ENCODE measurements around the gene UPB1. TPM values are rescaled to one million over a fixed set of nuclear protein-coding genes. Genes with fewer than 3 reads are reported as not detected.

The UPB1 gene
- total RNA-seq, 4 donors from 2014 or later, result 0.51 to 2.4 (median 1.6) TPM

DNA sequence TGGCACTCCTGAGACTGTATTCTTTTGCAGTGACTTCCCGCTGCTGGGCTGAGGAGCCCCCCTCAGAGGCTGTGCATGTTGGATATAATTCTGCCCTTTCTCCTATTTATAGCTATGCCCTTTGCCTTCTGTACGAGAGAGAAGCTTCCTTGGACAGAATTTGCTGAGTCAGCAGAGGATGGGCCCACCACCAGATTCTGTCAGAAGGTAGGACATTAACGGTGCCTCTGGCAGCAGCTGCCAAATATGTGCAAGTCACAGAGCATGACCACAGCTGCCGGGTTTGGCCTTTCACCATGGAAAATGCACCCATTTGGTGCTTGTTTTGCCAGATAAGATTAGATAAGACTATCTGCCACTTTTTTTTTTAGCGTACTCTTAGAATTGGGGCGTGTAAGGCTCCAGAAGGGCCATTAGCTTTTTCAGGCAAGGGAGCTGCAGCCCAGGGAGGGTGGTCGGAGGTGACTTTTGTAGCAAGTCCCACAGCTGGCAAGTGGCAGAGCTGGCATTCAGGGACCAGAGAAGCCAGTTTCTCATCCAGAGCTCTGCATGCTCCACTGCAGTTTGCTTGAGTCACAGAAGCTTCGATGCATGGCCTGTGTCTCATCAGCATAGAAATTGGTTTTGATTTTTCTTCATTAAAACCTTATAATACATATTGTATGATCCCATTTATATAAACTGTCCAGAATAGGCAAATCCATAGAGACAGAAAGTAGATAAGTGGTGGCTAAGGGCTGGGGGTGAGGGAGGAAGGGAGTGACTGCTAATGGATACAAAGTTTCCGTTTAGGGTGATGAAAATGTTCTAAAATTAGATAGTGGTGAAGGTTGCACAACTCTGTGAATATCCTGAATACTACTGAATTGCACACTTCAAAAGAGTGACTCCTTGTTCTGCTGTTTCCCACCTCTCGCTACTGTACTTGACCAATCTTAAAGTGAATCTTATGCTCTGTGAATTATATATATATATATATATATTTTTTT, 15.8 kb downstream of the UPB1 start:
- 63% methylated on average over 9 of the region's 10 CpGs for WGBS
- Histone ChIP-seq H3K27me3 (peaks cover 4% of the 10 kb centered on the region), H3K4me3 (no peak overlapping the region), H3K9me3 (no peaks in the 10 kb centered on the region), H3K27ac (no peak overlapping the region), H3K4me1 (peaks cover 20% of the 10 kb centered on the region), H3K36me3 (no peaks in the 10 kb centered on the region)
- no peak for TF ChIP-seq POLR2AphosphoS5 (IDR thresholded peaks at IDR 0.05)
- no peak for TF ChIP-seq POLR2A (IDR thresholded peaks at IDR 0.05)
- DNase-seq (ENCODE audit: low spot score in 2 of 2), result no peak

DNA sequence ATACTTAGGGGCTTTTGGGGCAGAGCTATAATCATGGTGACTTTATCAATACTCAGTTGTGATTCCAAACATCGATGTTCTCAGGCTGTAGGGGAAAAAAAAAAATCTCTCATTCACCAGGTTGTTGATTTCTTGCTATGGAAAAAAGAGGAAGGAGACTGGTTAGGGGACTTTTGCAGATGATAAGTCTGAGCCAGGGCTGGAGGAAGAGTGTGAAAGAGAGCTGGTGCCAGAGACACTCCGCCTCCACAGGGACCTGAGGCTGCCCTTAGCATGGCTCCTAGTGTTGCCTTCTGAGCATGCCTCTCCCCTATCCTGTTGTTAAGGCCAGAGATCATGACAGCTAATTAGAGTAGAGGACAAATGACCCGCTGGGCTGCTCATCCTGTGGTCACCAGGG, 16.9 kb downstream of the UPB1 start:
- 58% methylated on average over 3 of the region's 3 CpGs for WGBS
- no peak overlapping the region for H3K4me3 ChIP-seq
- no peak overlapping the region for H3K27ac ChIP-seq
- no peak for DNase-seq (ENCODE audit: low spot score in 2 of 2)
- no peaks in the 10 kb centered on the region for H3K36me3 ChIP-seq
- peaks cover 24% of the 10 kb centered on the region for H3K4me1 ChIP-seq
- H3K9me3 ChIP-seq, result no peaks in the 10 kb centered on the region
- H3K27me3 ChIP-seq, result peaks cover 4% of the 10 kb centered on the region
- TF ChIP-seq EP300 (IDR thresholded peaks at IDR 0.05), result no peak
- no peak for TF ChIP-seq POLR2A (IDR thresholded peaks at IDR 0.05)
- TF ChIP-seq, protein P1, sequence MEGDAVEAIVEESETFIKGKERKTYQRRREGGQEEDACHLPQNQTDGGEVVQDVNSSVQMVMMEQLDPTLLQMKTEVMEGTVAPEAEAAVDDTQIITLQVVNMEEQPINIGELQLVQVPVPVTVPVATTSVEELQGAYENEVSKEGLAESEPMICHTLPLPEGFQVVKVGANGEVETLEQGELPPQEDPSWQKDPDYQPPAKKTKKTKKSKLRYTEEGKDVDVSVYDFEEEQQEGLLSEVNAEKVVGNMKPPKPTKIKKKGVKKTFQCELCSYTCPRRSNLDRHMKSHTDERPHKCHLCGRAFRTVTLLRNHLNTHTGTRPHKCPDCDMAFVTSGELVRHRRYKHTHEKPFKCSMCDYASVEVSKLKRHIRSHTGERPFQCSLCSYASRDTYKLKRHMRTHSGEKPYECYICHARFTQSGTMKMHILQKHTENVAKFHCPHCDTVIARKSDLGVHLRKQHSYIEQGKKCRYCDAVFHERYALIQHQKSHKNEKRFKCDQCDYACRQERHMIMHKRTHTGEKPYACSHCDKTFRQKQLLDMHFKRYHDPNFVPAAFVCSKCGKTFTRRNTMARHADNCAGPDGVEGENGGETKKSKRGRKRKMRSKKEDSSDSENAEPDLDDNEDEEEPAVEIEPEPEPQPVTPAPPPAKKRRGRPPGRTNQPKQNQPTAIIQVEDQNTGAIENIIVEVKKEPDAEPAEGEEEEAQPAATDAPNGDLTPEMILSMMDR (IDR thresholded peaks at IDR 0.05), result no peak
- no peak for TF ChIP-seq POLR2AphosphoS5 (IDR thresholded peaks at IDR 0.05)

DNA sequence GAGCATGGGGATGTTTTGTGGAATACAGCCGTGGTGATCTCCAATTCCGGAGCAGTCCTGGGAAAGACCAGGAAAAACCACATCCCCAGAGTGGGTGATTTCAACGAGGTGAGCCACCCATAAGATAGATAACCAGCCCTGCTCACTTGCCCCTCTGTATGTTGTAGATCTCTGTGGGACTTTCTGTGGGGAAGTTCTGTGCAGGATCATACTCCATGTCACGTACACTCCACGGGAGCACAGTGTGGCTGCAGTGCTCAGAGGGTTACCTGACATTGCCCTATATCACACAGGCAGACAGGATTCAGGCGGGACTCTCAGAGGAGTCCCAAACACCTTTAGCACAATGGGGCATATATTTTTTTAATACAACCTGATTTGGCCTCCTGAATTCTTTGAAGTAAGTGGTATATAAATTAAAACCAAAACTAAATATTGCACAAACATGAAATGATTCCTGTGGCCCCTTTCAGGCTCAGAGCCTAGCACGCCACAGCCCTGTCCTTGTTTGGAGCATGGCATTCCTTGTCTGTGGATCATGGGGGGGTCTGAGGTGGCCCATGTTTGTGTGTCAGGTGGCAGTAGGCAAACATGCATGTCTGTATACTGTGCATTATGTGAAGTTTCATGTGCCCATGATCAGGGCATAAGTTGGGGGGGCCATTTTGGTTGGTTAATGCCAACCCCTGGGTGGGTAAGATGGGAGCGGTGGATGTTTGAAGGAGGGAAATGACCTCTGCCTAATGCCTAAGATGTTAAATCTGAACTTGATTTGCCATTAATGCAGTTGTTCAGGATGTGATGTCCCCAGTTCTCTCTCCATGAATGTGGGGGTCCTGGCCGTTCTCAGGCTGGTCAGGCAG, 18.5 kb downstream of the UPB1 start:
- 88% methylated on average over 9 of the region's 9 CpGs for WGBS
- H3K27me3 ChIP-seq, result no peaks in the 10 kb centered on the region
- H3K4me1 ChIP-seq, result peaks cover 21% of the 10 kb centered on the region
- DNase-seq (ENCODE audit: low spot score in 2 of 2), result no peak
- no peaks in the 10 kb centered on the region for H3K36me3 ChIP-seq
- no peak overlapping the region for H3K4me3 ChIP-seq
- no peaks in the 10 kb centered on the region for H3K9me3 ChIP-seq
- H3K27ac ChIP-seq, result no peak overlapping the region
- TF ChIP-seq POLR2AphosphoS5 (IDR thresholded peaks at IDR 0.05), result no peak
- TF ChIP-seq, protein P1 (IDR thresholded peaks at IDR 0.05), result no peak
- TF ChIP-seq EP300 (IDR thresholded peaks at IDR 0.05), result no peak
- TF ChIP-seq POLR2A (IDR thresholded peaks at IDR 0.05), result no peak

DNA sequence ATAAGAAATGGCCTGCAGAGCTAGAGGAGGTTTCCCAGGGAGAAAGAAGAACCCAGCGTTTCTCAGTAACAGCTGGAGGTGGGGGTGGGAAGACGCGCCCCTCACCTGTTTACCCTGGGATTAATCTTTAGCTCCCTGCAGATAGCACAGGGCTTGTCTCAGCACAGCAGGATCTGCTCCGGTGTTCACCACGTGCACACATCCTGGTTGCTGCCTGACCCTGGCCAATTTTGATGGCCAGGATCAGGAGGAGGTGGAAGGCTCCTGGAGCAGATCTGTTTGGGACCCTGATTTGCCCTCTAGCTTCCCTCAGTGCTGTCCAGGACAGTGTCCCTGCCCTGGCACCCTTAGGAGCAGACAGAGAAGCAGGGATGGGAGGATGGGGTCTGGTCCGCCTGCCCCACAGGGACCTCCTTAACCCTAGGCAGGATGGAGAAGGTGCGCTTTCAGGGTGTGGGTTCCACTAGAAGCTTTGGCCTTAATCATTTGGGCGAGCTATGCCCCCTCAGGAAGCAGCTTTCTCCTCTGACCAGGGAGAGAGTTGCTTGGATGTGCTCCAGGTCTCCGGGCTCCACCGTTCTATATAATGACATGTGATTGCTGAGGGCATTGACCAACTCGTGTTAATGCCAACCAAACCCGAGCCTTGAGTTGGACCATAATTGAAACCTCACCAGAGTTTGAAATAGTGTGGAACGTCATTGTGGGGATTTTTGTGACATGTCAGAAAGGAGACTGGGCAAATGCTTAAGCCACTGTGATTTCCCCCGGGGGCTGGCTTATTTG, 19.3 kb downstream of the UPB1 start:
- DNase-seq (ENCODE audit: low spot score in 2 of 2), result no peak
- 63% methylated on average over 13 of the region's 14 CpGs for WGBS
- H3K4me1 ChIP-seq, result peaks cover 21% of the 10 kb centered on the region

GRCh38 chr22:24515027-24515338, 19.9 kb downstream of the UPB1 start:
- Histone ChIP-seq H3K9me3 (no peaks in the 10 kb centered on the region), H3K36me3 (no peaks in the 10 kb centered on the region), H3K4me1 (peaks cover 21% of the 10 kb centered on the region), H3K27me3 (no peaks in the 10 kb centered on the region), H3K27ac (no peak overlapping the region), H3K4me3 (no peak overlapping the region)
- no peak for DNase-seq (ENCODE audit: low spot score in 2 of 2)
- TF ChIP-seq EP300 (IDR thresholded peaks at IDR 0.05) (no peak), POLR2A (IDR thresholded peaks at IDR 0.05) (no peak), POLR2AphosphoS5 (IDR thresholded peaks at IDR 0.05) (no peak)
- TF ChIP-seq, protein P1 (IDR thresholded peaks at IDR 0.05), result no peak
- 91% methylated on average over 8 of the region's 8 CpGs for WGBS

More for the DNA sequence above, 19.3 kb downstream of the UPB1 start:
- no peak overlapping the region for H3K27ac ChIP-seq
- no peak overlapping the region for H3K4me3 ChIP-seq
- H3K9me3 ChIP-seq, result no peaks in the 10 kb centered on the region
- H3K27me3 ChIP-seq, result no peaks in the 10 kb centered on the region
- no peaks in the 10 kb centered on the region for H3K36me3 ChIP-seq
- TF ChIP-seq POLR2AphosphoS5 (IDR thresholded peaks at IDR 0.05) (no peak), POLR2A (IDR thresholded peaks at IDR 0.05) (no peak), EP300 (IDR thresholded peaks at IDR 0.05) (no peak)
- TF ChIP-seq, protein P1 (IDR thresholded peaks at IDR 0.05), result no peak

Measured in suprapubic skin (tissue), 4 donors.